Nephron (organoid): ENCODE results near the gene FAM83F.
A peak's percentile ranks its signal among the peaks of the same experiment; 100 is the strongest.

Source experiments
- H3K27ac Mint-ChIP-seq, 3 experiments: 2 replicates each; pipeline ENCODE4 v1.8.0; 2020; ENCODE audit warnings: mixed read lengths in 3 of 3, mild to moderate bottlenecking in 2 of 3, moderate library complexity in 1 of 3
- H3K27me3 Mint-ChIP-seq: 2 replicates; pipeline ENCODE4 v1.8.0; 2021; ENCODE audit warnings: low read depth, mild to moderate bottlenecking, moderate library complexity, mixed read lengths
- H3K36me3 Mint-ChIP-seq: 2 replicates; pipeline ENCODE4 v1.8.0; 2020; ENCODE audit warnings: low read depth, mixed read lengths
- H3K4me1 Mint-ChIP-seq: 2 replicates; pipeline ENCODE4 v1.8.0; 2020; ENCODE audit warnings: mixed read lengths
- H3K4me3 Mint-ChIP-seq, 3 experiments: 2 replicates each; pipeline ENCODE4 v1.8.0; 2020; ENCODE audit warnings: mild to moderate bottlenecking in 3 of 3, mixed read lengths in 3 of 3, moderate library complexity in 2 of 3
- H3K9me3 Mint-ChIP-seq: 2 replicates; pipeline ENCODE4 v1.8.0; 2020; ENCODE audit warnings: mixed read lengths
- CTCF ChIP-seq, 3 experiments: fragments of 200-600 bp; sonication (generic); IDR thresholded peaks; one replicate each; pipeline ENCODE4 v1.5.0; 2021; ENCODE audit warnings: antibody characterized with exemption in 3 of 3; ENCODE audit not compliant: unreplicated experiment in 3 of 3

Gene FAM83F

GRCh38 chr22:40001106-40001505 lies 6.4 kb downstream of the FAM83F start:
- H3K9me3 Mint-ChIP-seq = no peaks in the 10 kb centered on the region
- no peak overlapping the region for H3K4me3 Mint-ChIP-seq
- no peaks in the 10 kb centered on the region for H3K36me3 Mint-ChIP-seq
- TF ChIP-seq CTCF (IDR thresholded peaks at IDR 0.05; ENCODE audit: unreplicated experiment in 3 of 3) = no peak
- peaks cover 73% of the 10 kb centered on the region for H3K4me1 Mint-ChIP-seq
- H3K27ac Mint-ChIP-seq = no peak overlapping the region
- H3K27me3 Mint-ChIP-seq = peaks cover 49% of the 10 kb centered on the region

GRCh38 chr22:40001800-40002577 lies 7.2 kb downstream of the FAM83F start:
- no peak overlapping the region for H3K27ac Mint-ChIP-seq
- H3K4me3 Mint-ChIP-seq = no peak overlapping the region
- no peaks in the 10 kb centered on the region for H3K9me3 Mint-ChIP-seq
- peaks cover 71% of the 10 kb centered on the region for H3K4me1 Mint-ChIP-seq
- H3K36me3 Mint-ChIP-seq = no peaks in the 10 kb centered on the region
- H3K27me3 Mint-ChIP-seq = peaks cover 46% of the 10 kb centered on the region
- TF ChIP-seq CTCF (IDR thresholded peaks at IDR 0.05; ENCODE audit: unreplicated experiment in 3 of 3) = no peak

GRCh38 chr22:40002935-40003715 lies 8.4 kb downstream of the FAM83F start:
- H3K9me3 Mint-ChIP-seq = no peaks in the 10 kb centered on the region
- no peak overlapping the region for H3K27ac Mint-ChIP-seq
- H3K4me3 Mint-ChIP-seq = no peak overlapping the region
- peaks cover 41% of the 10 kb centered on the region for H3K27me3 Mint-ChIP-seq
- TF ChIP-seq CTCF (IDR thresholded peaks at IDR 0.05; ENCODE audit: unreplicated experiment in 3 of 3) = no peak
- peaks cover 59% of the 10 kb centered on the region for H3K4me1 Mint-ChIP-seq
- no peaks in the 10 kb centered on the region for H3K36me3 Mint-ChIP-seq

- Mint-ChIP-seq H3K9me3 (no peaks in the 10 kb centered on the region), H3K4me1 (peaks cover 55% of the 10 kb centered on the region), H3K27me3 (peaks cover 46% of the 10 kb centered on the region), H3K4me3 (no peak overlapping the region), H3K36me3 (no peaks in the 10 kb centered on the region), H3K27ac (no peak overlapping the region)
- no peak for TF ChIP-seq CTCF (IDR thresholded peaks at IDR 0.05; ENCODE audit: unreplicated experiment in 3 of 3)
Measured at GRCh38 chr22:40004836-40005235, 10.1 kb downstream of the FAM83F start.

GRCh38 chr22:40006641-40007040 lies 11.9 kb downstream of the FAM83F start:
- Mint-ChIP-seq H3K4me1 (peaks cover 42% of the 10 kb centered on the region), H3K9me3 (no peaks in the 10 kb centered on the region), H3K36me3 (no peaks in the 10 kb centered on the region), H3K27ac (peak overlapping the region in 2 of 3 experiments; percentile 7 to 35), H3K4me3 (no peak overlapping the region), H3K27me3 (peaks cover 54% of the 10 kb centered on the region)
- TF ChIP-seq CTCF (IDR thresholded peaks at IDR 0.05; ENCODE audit: unreplicated experiment in 3 of 3) = no peak
